Stimulated activated effector memory CD8-positive, alpha-beta T cell treated with anti-CD3 and anti-CD28 coated beads, Interleukin-12 subunit alpha, Interleukin-12 subunit beta, amount 100 ng/mL, for 72 hours (primary cell): ENCODE results near the gene TRPM4.

ENCODE experiments used
- ATAC-seq: fragments of 150-1000 bp; cut with Tn5 transposase; 2 replicates; pipeline ENCODE4 v1.10.0; 2021
- DNase-seq, 2 donors: peaks; one replicate each; pipeline ENCODE4 v3.0.0; 2021 to 2022; ENCODE audit warnings: low spot score in 2 of 2
- H3K27ac Mint-ChIP-seq: one replicate; pipeline ENCODE4 v1.8.0; 2022; ENCODE audit warnings: mild to moderate bottlenecking, mixed read lengths
- H3K36me3 Mint-ChIP-seq: one replicate; pipeline ENCODE4 v1.8.0; 2022; ENCODE audit warnings: mild to moderate bottlenecking, mixed read lengths
- H3K4me1 Mint-ChIP-seq: one replicate; pipeline ENCODE4 v1.8.0; 2022; ENCODE audit warnings: mixed read lengths
- H3K4me3 Mint-ChIP-seq: one replicate; pipeline ENCODE4 v1.8.0; 2022; ENCODE audit warnings: mild to moderate bottlenecking, mixed read lengths
- H3K9me3 Mint-ChIP-seq: one replicate; pipeline ENCODE4 v1.8.0; 2022; ENCODE audit warnings: mixed read lengths

TRPM4 gene

GRCh38 chr19:49249933-49250332 is 92.3 kb downstream of the TRPM4 start:
- H3K4me3 Mint-ChIP-seq, result no peak overlapping the region
- ATAC-seq (no peak), DNase-seq (no peak)
- H3K4me1 Mint-ChIP-seq, result no peaks in the 10 kb centered on the region
- H3K9me3 Mint-ChIP-seq, result no peaks in the 10 kb centered on the region
- H3K36me3 Mint-ChIP-seq, result no peaks in the 10 kb centered on the region
- H3K27ac Mint-ChIP-seq, result no peak overlapping the region

GRCh38 chr19:49255674-49256073 is 98.1 kb downstream of the TRPM4 start:
- ATAC-seq, result no peak
- no peaks in the 10 kb centered on the region for H3K4me1 Mint-ChIP-seq
- no peak overlapping the region for H3K27ac Mint-ChIP-seq
- no peaks in the 10 kb centered on the region for H3K36me3 Mint-ChIP-seq
- H3K4me3 Mint-ChIP-seq, result no peak overlapping the region
- peaks cover 11% of the 10 kb centered on the region for H3K9me3 Mint-ChIP-seq
- no peak for DNase-seq

GRCh38 chr19:49256691-49257090 is 99.1 kb downstream of the TRPM4 start:
- Mint-ChIP-seq H3K36me3 (no peaks in the 10 kb centered on the region), H3K27ac (no peak overlapping the region), H3K4me1 (no peaks in the 10 kb centered on the region), H3K4me3 (no peak overlapping the region), H3K9me3 (peaks cover 12% of the 10 kb centered on the region)
- ATAC-seq, result no peak
- no peak for DNase-seq
